K562 (cell line): Measurements from ENCODE around the gene EHMT2.

Experiments
- BHLHE40 ChIP-seq: IDR thresholded peaks from 2 replicates; pipeline ENCODE4 v1.6.1; 2011; ENCODE audit warnings: low read length, improper control_type of control experiment
- HSF4 ChIP-seq: fragments of 250-450 bp; sonication (Bioruptor Pico); IDR thresholded peaks from 2 replicates; pipeline ENCODE4 v2.1.2; 2022; ENCODE audit warnings: mild to moderate bottlenecking, moderate library complexity, borderline replicate concordance
- L3MBTL2 ChIP-seq: fragments of 450-650 bp; IDR thresholded peaks from 2 replicates; pipeline ENCODE4 v1.6.1; 2016; ENCODE audit warnings: mild to moderate bottlenecking, moderate library complexity

- no peak for TF ChIP-seq HSF4 (CRISPR knock-in tag)
- TF ChIP-seq BHLHE40 = no peak
- no peak for TF ChIP-seq L3MBTL2
Observed at GRCh38 chr6:31906122-31906521, 8.6 kb upstream of the EHMT2 start.
